Epithelial cell of proximal tubule (primary cell): ENCODE data around the gene ZNF408. TPM values are rescaled to one million over a fixed set of nuclear protein-coding genes. Genes with fewer than 3 reads are reported as not detected.
A peak's percentile ranks its signal among the peaks of the same experiment; 100 is the strongest.
"Not testable (repeated sequence)": the region's sequence is repeated elsewhere in the genome, so short reads cannot be mapped to it uniquely, and the experiment has no call there.

Source experiments
- DNase-seq: peaks from one replicate; pipeline ENCODE4 v3.0.0-alpha.2; 2011; ENCODE audit warnings: low read depth
- H3K4me3 ChIP-seq: 2 replicates; pipeline ENCODE4 v1.5.1; 2011; ENCODE audit warnings: low read depth, mild to moderate bottlenecking, low read length
- total RNA-seq: library from RNA; depleted of rRNA; stranded (reverse); fragments of >200 nt; gene quantifications from 2 replicates; pipeline ENCODE4 v1.2.3, GENCODE V29; 2015
- TF ChIP-seq, protein P1 (sequence below): conservative IDR thresholded peaks from 2 replicates; pipeline ENCODE4 v1.5.1; 2012; ENCODE audit warnings: low read depth, mild to moderate bottlenecking, low read length

Gene ZNF408
- total RNA-seq, 1 donor from 2014 or later, result 12.5 TPM

DNA sequence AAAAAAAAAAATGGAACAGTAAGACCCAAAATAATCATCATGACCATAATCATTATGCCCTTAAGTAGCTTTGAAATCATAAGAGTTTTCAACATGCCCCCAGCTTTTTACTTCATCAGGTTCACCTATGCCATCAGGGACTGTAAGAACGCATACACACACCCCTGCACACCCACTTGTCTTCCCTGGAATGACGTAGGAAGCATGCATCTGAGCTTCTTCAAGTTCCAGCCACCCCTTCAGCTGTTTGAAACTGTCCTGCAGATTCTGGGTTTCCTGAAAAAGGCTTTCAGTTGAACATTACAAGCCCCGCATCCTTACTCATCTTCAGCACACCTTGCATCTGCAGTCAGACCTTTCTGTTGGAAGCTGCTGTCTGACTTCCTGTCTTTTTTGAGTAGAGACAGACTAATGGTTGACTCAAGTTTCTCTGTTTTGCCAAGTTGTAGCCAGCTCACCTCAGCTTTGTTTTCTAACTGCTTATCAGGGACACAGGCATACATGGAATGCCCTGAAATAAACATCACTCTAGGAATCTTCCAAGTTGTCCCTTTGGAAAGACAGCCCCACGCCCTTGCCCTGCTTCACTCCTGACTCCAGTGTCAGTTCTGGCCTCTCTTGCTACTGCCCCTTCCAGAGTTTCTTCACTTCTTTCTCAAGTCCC lies 37.4 kb upstream of the ZNF408 start:
- TF ChIP-seq, protein P1, sequence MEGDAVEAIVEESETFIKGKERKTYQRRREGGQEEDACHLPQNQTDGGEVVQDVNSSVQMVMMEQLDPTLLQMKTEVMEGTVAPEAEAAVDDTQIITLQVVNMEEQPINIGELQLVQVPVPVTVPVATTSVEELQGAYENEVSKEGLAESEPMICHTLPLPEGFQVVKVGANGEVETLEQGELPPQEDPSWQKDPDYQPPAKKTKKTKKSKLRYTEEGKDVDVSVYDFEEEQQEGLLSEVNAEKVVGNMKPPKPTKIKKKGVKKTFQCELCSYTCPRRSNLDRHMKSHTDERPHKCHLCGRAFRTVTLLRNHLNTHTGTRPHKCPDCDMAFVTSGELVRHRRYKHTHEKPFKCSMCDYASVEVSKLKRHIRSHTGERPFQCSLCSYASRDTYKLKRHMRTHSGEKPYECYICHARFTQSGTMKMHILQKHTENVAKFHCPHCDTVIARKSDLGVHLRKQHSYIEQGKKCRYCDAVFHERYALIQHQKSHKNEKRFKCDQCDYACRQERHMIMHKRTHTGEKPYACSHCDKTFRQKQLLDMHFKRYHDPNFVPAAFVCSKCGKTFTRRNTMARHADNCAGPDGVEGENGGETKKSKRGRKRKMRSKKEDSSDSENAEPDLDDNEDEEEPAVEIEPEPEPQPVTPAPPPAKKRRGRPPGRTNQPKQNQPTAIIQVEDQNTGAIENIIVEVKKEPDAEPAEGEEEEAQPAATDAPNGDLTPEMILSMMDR, result no peak
- DNase-seq, result no peak
- no peak overlapping the region for H3K4me3 ChIP-seq

GRCh38 chr11:46664612-46665011 lies 36.2 kb upstream of the ZNF408 start:
- H3K4me3 ChIP-seq, result no peak overlapping the region
- TF ChIP-seq, protein P1, result no peak
- DNase-seq, result no peak

DNA sequence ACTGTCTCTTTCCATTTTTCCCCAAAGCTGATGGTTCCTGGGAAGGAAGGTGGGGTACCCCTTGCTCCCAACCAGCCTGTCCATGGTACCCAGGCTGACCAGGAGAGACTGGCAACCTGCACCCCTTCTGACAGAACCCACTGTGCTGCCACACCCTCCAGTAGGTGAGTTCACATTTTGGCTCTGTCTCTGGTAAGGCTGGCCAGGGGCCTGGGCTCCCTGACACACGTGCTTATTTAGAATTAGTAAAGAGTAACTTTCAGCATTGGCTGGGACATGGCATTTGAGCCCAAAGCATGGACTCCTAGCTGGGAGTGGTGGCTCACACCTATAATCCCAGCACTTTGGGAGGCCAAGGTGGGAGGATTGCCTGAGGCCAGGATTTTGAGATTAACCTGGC lies 35.5 kb upstream of the ZNF408 start:
- TF ChIP-seq, protein P1, result no peak
- DNase-seq, result no peak
- no peak overlapping the region for H3K4me3 ChIP-seq

GRCh38 chr11:46666516-46666915 lies 34.3 kb upstream of the ZNF408 start:
- TF ChIP-seq, protein P1, result no peak
- DNase-seq, result no peak
- H3K4me3 ChIP-seq, result no peak overlapping the region

DNA sequence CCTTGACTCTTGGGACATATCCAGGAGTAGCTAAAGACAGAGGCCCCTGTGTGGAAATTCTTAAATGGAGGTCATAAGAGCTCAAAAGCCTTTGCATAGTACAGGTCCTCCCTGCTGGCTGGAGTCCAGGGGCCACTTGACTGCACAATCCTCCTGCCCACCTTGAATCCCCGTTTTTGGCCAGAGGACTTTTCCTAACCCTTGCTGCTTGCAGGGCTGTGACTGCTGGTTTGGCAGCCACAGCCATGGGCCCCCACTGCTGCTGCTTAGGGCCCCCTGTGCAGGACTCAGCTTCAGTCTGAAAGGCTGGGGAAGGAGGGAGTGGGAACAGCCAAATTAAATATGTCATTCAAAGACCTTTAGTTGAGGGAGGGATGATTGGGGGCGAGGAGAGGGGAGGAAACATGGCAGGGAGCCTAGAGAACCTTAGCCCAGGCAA lies 33.8 kb upstream of the ZNF408 start:
- H3K4me3 ChIP-seq, result no peak overlapping the region
- no peak for DNase-seq
- TF ChIP-seq, protein P1, result no peak

DNA sequence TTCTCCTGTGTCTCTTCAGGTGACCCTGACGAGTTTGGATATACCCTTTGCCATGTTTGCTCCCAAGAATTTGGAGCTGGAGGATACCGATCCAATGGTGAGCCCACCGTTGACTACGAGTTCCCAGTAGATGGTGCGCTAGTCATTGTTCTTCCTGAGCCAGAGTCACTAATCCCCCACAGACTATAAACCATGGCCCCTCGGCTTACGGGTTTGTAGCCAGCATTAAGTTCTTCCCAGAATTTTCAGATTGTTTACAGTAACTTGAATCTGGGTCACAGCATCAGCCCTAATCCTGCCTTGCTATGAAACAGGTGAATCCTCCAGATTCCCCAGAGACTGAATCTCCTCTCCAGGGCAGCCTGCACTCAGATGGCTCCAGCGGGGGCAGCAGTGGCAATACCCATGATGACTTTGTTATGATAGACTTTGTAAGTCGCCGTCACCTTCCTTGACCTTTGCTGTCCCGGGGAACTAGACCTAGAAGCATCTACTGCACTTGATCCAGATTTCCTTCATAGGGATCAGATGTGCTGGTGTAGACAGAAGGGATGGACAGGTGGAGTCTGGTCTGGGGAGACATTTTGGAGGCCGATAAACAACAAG lies 32.2 kb upstream of the ZNF408 start:
- TF ChIP-seq, protein P1, result no peak
- H3K4me3 ChIP-seq, result no peak overlapping the region
- no peak for DNase-seq

GRCh38 chr11:46669711-46670139 lies 31.1 kb upstream of the ZNF408 start:
- no peak for DNase-seq
- H3K4me3 ChIP-seq, result no peak overlapping the region
- TF ChIP-seq, protein P1, result peak; percentile 52

DNA sequence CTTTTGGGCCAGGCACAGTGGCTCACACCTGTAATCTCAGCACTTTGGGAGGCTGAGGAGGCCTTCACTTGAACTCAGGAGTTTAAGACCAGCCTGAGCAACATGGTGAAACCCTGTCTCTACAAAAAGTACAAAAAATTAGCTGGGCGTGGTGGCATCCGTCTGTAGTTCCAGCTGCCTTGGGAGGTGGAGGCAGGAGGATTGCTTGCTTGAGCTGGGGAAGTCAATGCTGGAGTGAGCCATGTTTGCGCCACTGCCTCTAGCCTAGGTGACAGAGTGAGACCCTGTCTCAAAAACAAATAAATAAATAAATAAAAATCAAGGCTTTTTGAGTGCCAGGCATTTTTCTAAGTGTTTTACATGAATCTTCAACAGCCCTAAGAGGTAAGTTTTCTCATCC lies 30.3 kb upstream of the ZNF408 start:
- not testable (repeated sequence) for DNase-seq, H3K4me3 ChIP-seq
